Gastroesophageal sphincter (tissue), 3 donors: ENCODE data around the gene FGFRL1.

Experiments
- POLR2A ChIP-seq, 2 donors: fragments of 450-650 bp; IDR thresholded peaks; one replicate each; pipeline ENCODE4 v1.6.1; 2017; ENCODE audit warnings: antibody characterized with exemption in 2 of 2, mild to moderate bottlenecking in 2 of 2, moderate library complexity in 1 of 2
- POLR2AphosphoS5 ChIP-seq: sonication (generic); formaldehyde crosslinking; IDR thresholded peaks from one replicate; pipeline ENCODE4 v1.6.1; 2017; ENCODE audit warnings: antibody characterized with exemption
- TF ChIP-seq, protein P1 (sequence below), 4 experiments: fragments of 200-600 bp in 2 of 4; fragments of 450-650 bp in 2 of 4; sonication (generic) in 1 of 4; IDR thresholded peaks; one replicate each; pipeline ENCODE4 v1.5.1; 2017 to 2019; ENCODE audit warnings: antibody characterized with exemption in 4 of 4, mild to moderate bottlenecking in 2 of 4, moderate library complexity in 2 of 4

DNA sequence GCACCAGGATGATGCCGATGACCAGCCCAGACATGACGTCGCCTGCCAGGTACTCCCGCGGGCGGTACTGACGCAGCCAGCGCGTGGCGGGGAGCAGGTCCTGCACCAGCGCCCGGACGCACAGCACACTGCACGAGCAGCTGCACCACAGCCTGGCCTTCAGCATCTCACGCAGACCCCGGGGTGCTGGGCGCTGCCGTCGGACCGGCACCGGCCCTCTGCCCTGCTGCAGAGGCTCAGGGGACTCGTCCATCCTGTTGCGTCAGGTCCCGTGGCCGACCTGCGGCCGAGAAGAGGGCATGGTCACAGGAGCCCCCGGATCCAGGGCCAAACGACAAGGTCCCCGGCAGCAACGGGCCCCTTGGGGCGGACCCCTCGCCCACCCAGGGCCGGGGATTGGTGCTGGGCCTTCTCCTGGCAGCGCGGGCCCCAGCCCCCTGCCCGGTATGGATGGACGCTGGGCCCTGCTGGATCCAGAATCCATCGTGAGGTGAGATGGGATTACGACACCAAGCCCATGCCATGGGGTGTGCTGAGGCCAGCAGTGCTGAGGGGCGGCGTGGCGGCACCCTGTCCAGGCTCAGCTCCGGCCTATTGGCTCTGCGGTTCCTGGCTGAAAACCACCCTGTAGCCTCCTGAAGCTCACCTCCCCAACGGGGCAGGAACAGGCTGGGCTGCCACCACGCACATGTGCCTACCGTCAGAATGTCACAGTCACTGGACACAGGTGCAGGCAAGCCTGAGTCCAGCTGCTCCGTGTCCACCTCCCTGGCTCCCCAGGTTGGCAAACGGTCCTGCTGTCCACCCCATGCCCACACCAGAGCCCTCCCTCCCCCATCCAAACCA is 19.8 kb upstream of the FGFRL1 start:
- TF ChIP-seq, protein P1, sequence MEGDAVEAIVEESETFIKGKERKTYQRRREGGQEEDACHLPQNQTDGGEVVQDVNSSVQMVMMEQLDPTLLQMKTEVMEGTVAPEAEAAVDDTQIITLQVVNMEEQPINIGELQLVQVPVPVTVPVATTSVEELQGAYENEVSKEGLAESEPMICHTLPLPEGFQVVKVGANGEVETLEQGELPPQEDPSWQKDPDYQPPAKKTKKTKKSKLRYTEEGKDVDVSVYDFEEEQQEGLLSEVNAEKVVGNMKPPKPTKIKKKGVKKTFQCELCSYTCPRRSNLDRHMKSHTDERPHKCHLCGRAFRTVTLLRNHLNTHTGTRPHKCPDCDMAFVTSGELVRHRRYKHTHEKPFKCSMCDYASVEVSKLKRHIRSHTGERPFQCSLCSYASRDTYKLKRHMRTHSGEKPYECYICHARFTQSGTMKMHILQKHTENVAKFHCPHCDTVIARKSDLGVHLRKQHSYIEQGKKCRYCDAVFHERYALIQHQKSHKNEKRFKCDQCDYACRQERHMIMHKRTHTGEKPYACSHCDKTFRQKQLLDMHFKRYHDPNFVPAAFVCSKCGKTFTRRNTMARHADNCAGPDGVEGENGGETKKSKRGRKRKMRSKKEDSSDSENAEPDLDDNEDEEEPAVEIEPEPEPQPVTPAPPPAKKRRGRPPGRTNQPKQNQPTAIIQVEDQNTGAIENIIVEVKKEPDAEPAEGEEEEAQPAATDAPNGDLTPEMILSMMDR (IDR thresholded peaks at IDR 0.05) = no peak
- no peak for TF ChIP-seq POLR2A (IDR thresholded peaks at IDR 0.05)
- no peak for TF ChIP-seq POLR2AphosphoS5
